HUDEP-2 (cell line): ENCODE measurements around the gene TSPAN15.

Experiments
- DNase-seq, 76 experiments: peaks; one replicate each; lab custom pipeline; 2025; ENCODE audit not compliant: unreplicated experiment in 76 of 76; lab: John Stamatoyannopoulos, UW

TSPAN15 gene

GRCh38 chr10:69499726-69500689, 48.7 kb downstream of the TSPAN15 start:
- no peak for DNase-seq

GRCh38 chr10:69500864-69501468, 49.7 kb downstream of the TSPAN15 start:
- no peak for DNase-seq

GRCh38 chr10:69501657-69502056, 50.4 kb downstream of the TSPAN15 start:
- DNase-seq = no peak

- no peak for DNase-seq
Observed at GRCh38 chr10:69502589-69502988, 51.3 kb downstream of the TSPAN15 start.

GRCh38 chr10:69503001-69503895, 52.0 kb downstream of the TSPAN15 start:
- DNase-seq = no peak

DNA sequence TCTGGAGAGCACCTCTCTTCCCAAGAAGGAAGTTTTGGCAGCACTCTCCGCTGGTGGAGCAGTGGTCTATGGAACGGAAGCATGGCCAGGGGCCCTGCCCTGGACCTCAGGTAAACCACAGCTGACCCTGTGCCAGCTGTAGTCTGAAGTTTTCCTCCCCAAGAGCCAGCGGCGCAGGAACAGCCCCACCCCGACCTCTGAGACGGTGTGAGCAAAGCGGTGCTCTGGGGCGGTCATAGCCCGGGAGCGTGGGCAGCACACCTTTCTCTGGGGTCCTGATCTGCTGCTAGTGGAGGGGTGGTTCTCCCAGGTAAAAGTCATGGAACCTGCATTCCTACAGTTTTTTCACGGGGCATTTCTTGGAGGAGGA, 52.6 kb downstream of the TSPAN15 start:
- no peak for DNase-seq

- no peak for DNase-seq
Observed at GRCh38 chr10:69504576-69505250, 53.4 kb downstream of the TSPAN15 start.

DNA sequence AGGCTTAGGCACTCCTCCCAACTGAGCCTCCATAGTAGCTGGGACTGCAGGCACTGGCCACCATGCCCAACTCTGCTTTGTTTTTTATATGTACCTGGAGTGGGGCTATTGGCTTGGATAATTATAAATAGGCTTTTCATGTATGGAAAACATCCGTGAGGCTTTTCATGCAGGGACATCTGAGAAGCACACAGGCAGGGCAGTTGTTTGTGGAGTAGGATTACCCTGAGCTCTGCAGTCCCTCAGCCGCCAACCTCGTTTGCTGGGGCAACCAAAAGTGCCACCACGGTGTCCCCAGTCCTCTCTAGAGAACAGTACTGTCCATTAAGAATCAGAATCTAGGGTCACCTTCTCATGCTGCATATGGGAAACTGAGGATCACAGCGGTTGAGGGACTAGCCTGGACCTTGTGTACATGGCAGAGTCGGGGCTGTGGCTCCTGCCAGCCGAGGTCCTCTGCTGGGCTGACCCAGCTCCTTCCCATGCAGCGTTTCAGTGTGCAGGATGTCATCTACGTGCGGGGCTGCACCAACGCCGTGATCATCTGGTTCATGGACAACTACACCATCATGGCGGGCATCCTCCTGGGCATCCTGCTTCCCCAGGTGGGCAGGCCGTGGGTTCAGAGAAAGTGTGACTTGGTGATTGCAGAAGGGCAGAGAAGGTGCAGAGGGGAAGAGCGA, 54.5 kb downstream of the TSPAN15 start:
- DNase-seq = no peak

DNA sequence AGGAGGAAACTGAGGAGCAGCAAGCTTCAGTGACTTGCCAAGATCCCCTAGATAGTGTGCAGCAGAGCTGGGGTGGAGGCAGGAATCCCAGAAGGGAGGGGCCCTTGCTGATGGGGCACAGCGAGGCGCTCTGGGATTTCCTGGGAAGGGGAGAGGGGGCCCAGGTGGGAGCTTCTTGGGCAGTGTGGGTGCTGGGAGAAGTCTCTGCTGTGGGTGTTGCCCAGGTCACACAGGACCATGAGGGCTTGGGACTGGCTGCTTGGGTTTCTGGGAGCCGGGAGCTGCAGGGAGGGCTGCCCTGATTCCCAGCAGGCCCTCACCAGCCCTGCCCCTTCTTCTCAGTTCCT, 55.2 kb downstream of the TSPAN15 start:
- no peak for DNase-seq

DNA sequence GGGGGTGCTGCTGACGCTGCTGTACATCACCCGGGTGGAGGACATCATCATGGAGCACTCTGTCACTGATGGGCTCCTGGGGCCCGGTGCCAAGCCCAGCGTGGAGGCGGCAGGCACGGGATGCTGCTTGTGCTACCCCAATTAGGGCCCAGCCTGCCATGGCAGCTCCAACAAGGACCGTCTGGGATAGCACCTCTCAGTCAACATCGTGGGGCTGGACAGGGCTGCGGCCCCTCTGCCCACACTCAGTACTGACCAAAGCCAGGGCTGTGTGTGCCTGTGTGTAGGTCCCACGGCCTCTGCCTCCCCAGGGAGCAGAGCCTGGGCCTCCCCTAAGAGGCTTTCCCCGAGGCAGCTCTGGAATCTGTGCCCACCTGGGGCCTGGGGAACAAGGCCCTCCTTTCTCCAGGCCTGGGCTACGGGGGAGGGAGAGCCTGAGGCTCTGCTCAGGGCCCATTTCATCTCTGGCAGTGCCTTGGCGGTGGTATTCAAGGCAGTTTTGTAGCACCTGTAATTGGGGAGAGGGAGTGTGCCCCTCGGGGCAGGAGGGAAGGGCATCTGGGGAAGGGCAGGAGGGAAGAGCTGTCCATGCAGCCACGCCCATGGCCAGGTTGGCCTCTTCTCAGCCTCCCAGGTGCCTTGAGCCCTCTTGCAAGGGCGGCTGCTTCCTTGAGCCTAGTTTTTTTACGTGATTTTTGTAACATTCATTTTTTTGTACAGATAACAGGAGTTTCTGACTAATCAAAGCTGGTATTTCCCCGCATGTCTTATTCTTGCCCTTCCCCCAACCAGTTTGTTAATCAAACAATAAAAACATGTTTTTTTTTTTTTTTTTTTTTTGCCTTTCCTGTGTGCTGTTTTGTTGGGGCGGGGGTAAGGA, 55.8 kb downstream of the TSPAN15 start:
- DNase-seq = no peak

- DNase-seq = no peak
Observed at GRCh38 chr10:69508738-69509340, 57.6 kb downstream of the TSPAN15 start.

- no peak for DNase-seq
Observed at GRCh38 chr10:69512901-69513300, 61.6 kb downstream of the TSPAN15 start.

GRCh38 chr10:69513617-69514016, 62.4 kb downstream of the TSPAN15 start:
- no peak for DNase-seq

DNA sequence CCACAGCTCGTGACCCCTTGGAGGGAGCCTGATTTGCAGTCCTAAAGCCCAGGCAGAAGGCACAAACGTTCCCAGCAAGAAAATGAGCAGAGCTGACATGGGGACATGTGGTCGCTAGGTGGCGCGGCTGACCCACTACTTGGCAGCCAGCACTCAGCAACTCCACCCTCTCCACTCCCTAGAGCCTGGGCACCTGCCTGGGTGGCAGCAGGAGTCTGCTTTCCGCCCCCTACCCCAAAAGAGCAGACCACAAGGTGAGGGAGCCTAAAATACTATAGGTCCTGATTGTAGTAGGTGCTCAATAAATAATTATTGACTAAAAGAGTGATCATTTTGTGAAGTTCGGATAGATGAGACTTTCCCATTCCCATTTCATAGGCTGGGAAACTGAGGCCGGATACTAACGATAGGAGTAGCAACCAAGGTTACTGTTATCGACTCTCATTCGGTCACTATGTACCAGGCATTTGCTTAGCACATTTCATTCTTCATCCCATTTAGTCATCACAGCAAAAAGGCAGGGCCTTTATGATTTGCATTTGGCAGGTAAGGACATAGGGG, 64.5 kb downstream of the TSPAN15 start:
- DNase-seq = peak in 63 of 76 experiments; percentile 8 to 76 (median 49)

DNA sequence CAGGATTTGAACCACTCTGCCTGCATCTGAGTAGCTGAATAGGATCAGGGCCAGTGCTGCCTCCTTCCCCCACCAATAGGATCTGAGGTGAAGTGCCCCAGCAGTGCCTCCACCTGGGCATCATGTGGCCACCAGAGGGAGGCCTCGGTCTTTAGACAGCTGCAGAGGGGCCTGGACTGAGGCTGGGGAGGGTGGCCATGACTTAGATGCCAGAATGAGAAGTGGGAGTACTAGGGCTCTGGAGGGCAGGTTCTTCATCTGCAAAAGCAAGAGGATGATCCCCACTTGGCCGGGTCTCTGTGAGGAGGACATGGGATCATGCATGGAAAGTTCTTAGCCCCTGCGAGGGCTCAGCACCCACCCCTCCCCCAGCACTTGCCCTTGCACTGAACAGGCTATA, 65.1 kb downstream of the TSPAN15 start:
- DNase-seq = peak in 23 of 76 experiments; percentile 2 to 57 (median 16)

DNA sequence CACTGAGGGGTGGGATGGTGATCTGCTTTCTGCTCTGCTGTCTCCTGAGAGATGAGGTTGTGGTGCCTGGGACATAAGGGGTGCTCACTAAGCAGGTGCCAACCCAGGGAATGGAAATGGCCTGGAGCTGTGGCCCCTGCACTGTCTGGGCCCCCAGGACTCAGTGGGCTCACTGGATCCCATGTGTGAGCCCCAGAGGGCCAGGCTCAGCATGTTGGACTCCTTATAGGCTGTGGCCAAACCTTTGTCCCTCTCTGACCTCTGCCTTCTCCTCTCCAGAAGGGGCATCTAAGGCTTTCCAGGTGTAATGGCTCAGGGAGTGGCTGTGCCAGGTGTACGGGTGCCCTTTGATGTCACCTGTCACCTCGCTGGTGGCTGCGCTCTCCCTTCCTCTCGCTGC, 65.5 kb downstream of the TSPAN15 start:
- no peak for DNase-seq

DNA sequence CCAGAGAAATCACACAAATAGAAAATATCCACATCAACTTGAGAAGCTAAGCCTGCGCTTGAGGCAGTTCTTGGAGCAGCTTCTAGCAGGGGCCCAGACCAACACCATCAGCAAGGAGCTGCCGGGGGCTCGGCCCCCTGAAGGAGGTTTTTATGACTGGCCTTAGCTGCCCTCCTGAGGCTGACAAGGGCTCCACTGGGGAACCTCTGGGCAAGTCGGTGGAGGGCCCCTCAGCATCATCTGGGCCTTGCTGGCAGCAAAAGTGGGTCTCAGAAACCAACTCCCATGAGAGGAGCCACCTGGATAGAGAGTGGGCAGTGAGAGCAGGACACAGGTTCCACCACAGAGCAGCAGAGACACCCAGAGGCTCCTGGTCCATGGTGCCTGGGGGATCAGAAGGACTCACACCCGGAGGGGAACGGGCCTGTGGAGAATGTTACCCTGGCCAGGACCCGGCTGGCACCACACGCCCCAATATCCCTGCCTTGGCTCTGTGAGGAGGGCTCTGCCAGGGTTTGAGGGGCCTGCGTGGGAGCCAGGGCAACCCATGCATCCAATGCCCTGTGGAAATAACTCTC, 66.1 kb downstream of the TSPAN15 start:
- no peak for DNase-seq

- DNase-seq = no peak
Observed at GRCh38 chr10:69527961-69528360, 76.7 kb downstream of the TSPAN15 start.
